GM12874 (cell line): ENCODE measurements around the gene GNPAT.

Experiments
- TF ChIP-seq, protein P1 (sequence below): IDR thresholded peaks from 2 replicates; pipeline ENCODE4 v1.5.1; 2011; ENCODE audit warnings: low read depth, mild to moderate bottlenecking, control low read depth, low read length, moderate library complexity; ENCODE audit not compliant: insufficient read depth

GNPAT gene

DNA sequence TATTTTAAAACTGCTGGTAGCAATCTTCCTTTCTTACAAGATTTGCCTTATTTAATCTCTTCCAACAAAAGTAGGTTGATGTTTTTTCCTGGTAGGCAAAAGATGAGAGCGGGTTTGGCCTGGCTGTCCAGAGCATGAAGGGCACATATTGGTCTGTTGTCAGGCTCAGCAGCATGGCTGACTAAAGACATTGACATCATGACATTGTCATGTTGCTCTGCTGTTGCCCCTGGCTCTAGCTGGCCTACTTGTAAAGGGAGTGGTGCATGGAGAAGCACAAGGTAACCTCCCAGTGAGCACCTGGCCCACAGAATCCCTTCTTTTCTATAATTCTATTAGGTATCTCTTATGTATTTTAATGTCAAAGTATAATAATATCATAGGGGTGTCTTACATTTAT lies 23.6 kb downstream of the GNPAT start:
- TF ChIP-seq, protein P1, sequence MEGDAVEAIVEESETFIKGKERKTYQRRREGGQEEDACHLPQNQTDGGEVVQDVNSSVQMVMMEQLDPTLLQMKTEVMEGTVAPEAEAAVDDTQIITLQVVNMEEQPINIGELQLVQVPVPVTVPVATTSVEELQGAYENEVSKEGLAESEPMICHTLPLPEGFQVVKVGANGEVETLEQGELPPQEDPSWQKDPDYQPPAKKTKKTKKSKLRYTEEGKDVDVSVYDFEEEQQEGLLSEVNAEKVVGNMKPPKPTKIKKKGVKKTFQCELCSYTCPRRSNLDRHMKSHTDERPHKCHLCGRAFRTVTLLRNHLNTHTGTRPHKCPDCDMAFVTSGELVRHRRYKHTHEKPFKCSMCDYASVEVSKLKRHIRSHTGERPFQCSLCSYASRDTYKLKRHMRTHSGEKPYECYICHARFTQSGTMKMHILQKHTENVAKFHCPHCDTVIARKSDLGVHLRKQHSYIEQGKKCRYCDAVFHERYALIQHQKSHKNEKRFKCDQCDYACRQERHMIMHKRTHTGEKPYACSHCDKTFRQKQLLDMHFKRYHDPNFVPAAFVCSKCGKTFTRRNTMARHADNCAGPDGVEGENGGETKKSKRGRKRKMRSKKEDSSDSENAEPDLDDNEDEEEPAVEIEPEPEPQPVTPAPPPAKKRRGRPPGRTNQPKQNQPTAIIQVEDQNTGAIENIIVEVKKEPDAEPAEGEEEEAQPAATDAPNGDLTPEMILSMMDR, result no peak

DNA sequence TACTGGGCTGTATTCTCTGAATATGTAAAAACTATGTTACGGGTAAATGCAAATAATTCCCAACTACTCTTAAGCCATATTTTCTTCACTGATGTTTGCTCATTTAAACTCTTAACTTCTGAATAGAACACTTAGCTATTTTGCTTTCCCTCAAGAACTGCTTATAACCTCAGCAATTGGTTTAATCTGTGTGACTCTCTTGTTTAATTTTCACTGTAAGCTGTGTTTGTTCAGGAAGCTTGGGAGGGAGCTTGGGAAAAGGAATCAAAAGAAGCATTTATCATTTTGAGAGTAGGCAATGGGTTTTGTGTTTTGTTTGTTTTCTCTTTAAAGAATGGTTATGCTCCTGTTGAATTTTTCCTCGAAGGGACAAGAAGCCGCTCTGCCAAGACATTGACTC lies 24.4 kb downstream of the GNPAT start:
- TF ChIP-seq, protein P1, result no peak

DNA sequence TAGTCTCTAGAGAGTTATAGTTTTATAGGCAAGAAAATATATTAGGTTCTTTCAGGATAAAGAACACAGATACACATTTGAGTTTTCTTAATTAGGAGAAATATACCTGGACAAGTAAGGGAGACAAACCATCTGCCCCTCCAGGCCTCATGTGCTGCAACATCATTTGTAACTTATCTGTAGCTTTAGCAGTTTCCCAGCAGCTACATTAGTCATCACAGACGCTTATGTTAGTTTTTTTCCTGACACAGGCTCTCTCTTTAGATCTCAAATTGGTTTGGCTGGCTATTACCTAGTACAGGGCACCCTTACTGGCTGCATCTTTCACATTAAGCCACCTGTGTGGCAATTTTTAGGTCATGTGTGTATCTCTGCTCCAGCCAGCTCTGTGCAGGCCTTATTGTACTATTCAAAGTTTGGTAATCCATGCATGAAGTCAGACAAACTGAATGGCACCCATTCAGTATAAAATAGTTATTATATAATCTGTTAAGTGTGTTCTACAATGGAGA lies 25.9 kb downstream of the GNPAT start:
- TF ChIP-seq, protein P1, result no peak

DNA sequence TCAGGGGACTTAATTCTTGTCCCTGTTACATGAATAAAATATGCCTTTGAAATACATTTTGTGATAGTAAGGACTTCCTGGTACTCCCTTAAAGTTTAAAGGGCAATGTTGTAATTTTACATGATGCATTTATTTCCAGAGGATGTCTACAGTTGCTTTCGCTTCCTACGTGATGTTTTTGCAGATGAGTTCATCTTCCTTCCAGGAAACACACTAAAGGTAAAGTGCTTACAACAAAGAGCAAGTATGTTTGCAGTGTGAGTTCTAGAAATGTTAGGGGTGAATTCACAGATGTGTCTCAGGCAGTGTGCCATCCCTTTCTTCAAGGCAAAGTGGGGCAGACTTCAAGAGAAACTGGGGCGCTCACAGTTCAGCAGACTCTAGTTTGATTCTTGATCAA lies 31.2 kb downstream of the GNPAT start:
- TF ChIP-seq, protein P1, result no peak

DNA sequence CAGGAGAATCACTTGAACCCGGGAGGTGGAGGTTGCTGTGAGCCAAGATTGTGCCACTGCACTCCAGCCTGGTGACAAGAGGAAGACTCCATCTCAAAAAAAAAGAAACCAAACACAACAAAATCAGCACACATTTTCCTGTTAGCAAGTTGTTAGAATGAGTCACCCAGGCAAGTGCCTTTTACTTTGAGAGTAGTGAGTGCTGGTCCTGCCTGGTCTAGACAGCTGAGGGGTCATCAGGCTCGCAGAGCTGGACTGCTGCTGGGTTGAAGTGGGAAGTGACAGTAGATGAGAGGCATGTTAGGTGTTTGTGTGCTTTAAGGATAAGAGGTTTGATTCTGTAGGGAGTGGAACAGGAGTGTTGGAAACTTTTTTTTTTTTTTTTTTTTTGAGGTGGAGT lies 31.9 kb downstream of the GNPAT start:
- TF ChIP-seq, protein P1, result no peak

DNA sequence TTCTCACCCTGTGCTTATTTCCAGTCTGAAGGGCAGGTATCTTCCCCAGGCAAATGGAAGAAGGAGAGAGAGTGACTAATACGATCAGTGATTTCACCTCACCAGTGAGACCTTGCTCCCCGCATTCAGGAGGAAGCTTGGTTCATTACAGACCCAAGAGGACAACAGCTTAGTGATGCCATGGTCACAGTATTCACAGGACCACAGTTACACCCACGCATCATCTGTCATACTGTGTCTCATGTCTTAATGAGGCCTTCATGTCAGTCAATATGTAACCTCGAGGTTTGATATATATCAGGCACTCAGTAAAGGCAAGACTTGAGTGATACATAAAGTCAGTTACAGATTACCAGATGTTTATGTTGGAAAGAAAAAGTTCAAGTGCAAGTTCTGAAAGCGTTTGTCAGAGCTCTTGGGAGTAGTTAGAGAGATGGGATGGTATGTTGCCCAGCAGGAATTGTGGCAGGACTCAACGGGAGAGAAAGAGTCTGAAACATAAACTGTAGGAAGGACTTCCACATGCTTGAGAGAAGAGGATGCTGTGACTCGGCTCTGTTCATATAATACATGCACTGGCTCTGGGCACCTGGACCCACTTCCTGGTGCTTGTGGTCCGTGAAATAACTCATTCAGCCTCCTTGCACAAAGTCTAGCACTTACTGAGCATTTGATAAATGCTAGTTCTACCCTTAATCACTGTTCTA lies 33.3 kb downstream of the GNPAT start:
- TF ChIP-seq, protein P1, result no peak

DNA sequence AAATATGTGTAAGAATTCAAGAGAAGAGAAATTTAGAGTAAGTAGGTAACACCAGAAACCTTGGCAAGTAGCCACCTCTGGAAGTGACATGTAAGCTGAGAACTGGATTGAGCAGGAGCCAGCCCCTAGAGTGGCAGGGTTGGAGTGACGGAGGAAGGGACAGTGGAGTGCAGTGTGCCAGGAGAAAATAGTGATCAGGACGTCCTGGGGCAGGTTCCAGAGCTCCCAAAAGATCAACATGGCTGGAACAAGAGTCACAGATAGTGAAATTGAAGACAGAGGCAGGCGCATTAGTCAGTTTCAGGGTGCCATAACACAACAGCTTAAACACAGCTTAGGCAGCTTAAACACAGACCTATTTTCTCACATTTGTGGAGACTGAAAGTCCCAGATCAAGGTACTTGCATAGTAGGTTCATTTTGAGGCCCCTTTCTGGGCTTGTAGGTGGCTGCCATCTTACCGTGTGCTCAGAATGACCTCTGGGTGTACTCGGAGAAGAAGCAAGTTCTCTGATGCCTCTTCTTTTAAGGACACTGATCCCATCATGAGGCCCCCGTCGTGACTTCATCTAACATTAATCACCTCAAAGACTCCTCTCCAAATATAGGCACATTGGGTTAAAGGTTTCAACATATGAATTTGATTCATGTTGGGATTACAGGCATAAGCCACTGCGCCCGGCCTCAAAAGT lies 37.2 kb downstream of the GNPAT start:
- TF ChIP-seq, protein P1, result no peak
